ENCODE results near the gene RFFL.
A peak's percentile ranks its signal among the peaks of the same experiment; 100 is the strongest.
"Not testable (repeated sequence)": the region's sequence is repeated elsewhere in the genome, so short reads cannot be mapped to it uniquely, and the experiment has no call there.

Gene RFFL

DNA sequence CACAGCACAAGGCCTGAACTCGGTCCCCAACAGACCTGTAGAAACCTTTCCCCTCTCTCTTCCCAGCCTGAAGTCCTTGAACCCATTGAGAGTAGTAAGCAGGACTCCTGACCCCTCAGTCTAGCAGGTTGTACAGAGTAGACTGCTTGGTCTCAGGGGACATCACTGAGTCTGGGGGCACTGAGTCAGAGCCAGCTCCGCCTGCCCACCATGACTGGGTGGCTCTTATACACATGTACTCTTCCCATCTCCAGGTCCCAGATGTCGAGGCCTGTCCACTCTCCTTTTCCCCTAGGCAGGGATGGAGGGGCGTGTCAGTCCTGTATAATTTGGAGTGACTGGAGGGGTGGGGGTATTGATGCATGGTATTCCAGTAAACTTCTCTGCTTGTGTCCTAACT lies 59.7 kb downstream of the RFFL start:
- DNase-seq (ENCODE audit: low read depth in 2 of 2): no peak

- no peak for DNase-seq (ENCODE audit: low read depth in 2 of 2)
Measured at GRCh38 chr17:35002876-35003551, 60.5 kb downstream of the RFFL start.

DNA sequence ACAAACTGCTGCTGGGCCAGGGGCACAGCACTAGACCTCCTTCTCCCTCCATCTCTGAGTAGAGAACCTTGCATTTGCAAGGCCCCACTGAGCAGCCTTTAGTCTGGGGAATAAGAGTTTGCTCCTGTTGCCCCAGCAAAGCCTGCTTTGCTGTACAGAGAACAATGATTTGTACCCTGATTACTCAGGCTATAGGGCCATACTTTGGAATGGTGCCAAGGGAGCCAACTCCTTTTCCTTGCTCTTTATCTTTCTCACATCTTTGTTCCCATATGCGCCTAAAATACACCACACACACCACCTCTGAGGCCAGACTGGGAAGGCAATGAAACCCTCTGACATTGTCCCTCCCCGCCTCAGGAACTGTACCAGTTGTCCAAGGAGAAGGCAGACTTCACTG lies 62.0 kb downstream of the RFFL start:
- DNase-seq (ENCODE audit: low read depth in 2 of 2): no peak

- not testable (repeated sequence) for DNase-seq (ENCODE audit: low read depth in 2 of 2)
Measured at GRCh38 chr17:35000965-35001364, 62.5 kb downstream of the RFFL start.

- DNase-seq (ENCODE audit: low read depth in 2 of 2): no peak
Measured at GRCh38 chr17:34999456-34999855, 64.1 kb downstream of the RFFL start.

DNA sequence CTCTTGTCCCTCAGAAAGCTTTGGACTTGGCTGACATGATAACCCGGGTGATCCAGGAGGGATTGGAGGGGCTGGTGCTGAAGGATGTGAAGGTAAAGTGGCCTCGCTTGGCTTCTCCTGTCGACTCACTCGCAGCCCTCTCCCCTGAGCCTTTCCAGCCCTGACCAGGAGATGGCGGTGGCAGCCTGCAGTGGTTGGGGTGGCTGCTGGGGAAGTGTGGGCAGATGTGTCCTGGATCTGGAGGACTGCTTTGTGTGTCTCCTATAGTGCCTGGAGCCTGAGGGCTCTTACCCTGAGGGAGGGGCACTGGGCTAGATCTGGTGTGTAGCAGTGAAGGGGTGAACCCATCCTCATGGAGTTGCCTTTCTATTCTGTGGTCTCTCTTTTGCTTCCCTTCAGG lies 65.3 kb downstream of the RFFL start:
- peak; percentile 50 to 69 for DNase-seq (ENCODE audit: low read depth in 2 of 2)

DNA sequence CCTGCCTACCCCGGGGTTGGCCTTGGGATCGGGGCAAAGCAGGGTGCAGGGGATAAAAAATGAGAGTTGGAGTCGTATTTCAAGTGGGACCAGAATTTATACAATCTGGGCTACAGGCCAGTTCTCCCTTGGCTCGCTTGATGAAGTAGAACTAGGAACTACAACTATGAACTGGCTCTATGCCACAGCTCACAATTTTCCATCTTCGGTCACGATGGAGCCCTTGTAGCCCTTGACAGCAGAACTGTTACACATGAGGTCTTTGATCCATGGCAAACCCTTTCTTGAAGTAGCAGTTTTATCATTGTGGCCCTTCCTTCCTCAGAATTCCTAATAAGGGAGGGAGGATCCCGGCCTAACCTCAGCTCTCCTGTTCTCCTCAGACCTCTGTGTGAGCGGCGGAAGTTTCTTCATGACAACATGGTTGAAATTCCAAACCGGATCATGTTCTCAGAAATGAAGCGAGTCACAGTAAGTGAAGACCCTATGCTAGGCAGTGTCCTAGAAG lies 66.1 kb downstream of the RFFL start:
- no peak for DNase-seq (ENCODE audit: low read depth in 2 of 2)

GRCh38 chr17:34996422-34997285 lies 66.9 kb downstream of the RFFL start:
- no peak for DNase-seq (ENCODE audit: low read depth in 2 of 2)

DNA sequence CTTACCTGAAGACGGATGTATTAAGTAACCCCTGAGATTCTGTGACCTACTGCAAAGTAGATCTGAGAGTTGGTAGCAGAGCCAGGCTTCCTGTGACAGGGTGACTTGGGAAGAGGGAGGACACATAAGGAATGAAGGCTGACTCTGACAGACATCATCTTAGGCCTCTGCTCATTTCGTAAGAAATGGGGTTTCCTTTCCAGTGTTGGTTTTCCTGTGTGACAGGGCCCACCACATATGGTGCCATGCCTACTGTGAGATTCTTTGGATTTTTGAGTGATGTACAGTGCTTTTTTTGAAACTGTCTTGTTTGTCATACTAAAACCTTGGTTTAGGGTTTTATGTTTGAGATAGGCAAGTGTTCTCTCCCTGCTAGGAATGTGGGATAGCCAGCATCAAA lies 70.5 kb downstream of the RFFL start:
- DNase-seq (ENCODE audit: low read depth in 2 of 2): no peak

DNA sequence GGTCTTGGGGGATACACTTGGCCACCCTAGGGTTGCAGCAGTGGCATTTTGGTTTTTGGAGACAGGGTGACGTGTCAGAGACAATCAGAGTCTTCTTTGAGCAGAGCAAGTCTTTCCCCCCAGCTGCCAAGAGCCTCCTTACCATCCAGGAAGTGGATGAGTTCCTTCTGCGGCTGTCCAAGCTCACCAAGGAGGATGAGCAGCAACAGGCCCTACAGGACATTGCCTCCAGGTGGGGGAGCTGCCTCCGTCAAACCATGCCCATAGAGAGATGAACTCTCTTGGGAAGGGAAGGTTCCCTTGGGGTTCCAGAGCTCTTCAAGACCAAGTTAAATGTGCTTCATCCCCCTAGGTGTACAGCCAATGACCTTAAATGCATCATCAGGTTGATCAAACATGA lies 71.9 kb downstream of the RFFL start:
- no peak for DNase-seq (ENCODE audit: low read depth in 2 of 2)

GRCh38 chr17:34990921-34991365 lies 72.6 kb downstream of the RFFL start:
- DNase-seq (ENCODE audit: low read depth in 2 of 2): no peak

DNA sequence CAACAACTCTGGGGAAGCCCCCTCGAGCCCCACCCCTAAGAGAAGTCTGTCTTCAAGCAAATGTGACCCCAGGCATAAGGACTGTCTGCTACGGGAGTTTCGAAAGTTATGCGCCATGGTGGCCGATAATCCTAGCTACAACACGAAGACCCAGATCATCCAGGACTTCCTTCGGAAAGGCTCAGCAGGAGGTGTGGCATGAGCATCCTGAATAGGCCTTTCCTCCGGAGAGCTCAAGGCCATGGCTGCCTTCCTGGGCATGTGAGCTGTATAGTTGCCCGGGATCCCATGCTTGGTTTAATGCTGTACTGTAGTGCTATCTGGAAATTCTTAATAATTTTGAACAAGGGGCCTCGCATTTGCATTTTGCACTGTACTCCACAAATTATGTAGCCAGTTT lies 74.0 kb downstream of the RFFL start:
- DNase-seq (ENCODE audit: low read depth in 2 of 2): no peak

GRCh38 chr17:34988644-34989043 lies 74.9 kb downstream of the RFFL start:
- no peak for DNase-seq (ENCODE audit: low read depth in 2 of 2)

- no peak for DNase-seq (ENCODE audit: low read depth in 2 of 2)
Measured at GRCh38 chr17:34987232-34987631, 76.3 kb downstream of the RFFL start.

DNA sequence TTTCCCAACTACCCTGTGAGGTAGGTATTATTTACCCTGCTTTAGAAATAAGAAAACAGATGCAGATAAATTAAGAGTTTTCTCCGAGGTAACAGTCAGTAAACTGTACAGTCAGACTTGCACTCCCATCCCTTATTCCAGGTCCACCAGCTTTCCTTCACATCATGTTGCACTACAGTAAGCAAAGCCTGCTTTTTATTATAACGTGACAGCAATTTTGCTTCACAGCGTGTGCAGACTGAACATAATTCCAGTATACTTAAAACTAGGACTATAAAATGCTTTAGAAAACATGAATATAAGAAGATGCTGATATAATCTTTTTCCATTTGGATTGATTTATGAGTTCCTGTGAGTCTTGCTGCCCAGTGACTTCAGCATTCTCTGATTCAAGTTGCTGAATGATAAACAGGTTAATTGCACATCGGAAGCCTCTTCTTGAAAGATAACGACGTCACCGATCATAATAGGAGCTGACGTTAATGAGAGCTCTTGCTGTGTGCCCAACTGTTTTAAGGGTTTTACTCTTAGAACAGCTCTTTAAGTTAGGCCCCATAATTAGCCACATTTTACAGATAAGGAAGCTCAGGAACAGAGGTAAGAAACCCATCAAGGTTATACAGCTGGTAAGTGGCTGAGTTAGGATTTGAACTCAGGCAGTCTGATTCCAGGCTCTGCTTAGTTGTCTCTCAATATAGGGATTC lies 81.8 kb downstream of the RFFL start:
- DNase-seq (ENCODE audit: low read depth in 2 of 2): no peak

- DNase-seq (ENCODE audit: low read depth in 2 of 2): peak; percentile 67 to 81
Measured at GRCh38 chr17:34980681-34981537, 82.6 kb downstream of the RFFL start.

GRCh38 chr17:34980353-34980680 lies 83.2 kb downstream of the RFFL start, which contains the start of gene LIG3:
LIG3 (plus strand) TSS chr17:34980512; CDS start chr17:34983006, 2,494 bp downstream.
- DNase-seq (ENCODE audit: low read depth in 2 of 2): peak; percentile 90 to 91

DNA sequence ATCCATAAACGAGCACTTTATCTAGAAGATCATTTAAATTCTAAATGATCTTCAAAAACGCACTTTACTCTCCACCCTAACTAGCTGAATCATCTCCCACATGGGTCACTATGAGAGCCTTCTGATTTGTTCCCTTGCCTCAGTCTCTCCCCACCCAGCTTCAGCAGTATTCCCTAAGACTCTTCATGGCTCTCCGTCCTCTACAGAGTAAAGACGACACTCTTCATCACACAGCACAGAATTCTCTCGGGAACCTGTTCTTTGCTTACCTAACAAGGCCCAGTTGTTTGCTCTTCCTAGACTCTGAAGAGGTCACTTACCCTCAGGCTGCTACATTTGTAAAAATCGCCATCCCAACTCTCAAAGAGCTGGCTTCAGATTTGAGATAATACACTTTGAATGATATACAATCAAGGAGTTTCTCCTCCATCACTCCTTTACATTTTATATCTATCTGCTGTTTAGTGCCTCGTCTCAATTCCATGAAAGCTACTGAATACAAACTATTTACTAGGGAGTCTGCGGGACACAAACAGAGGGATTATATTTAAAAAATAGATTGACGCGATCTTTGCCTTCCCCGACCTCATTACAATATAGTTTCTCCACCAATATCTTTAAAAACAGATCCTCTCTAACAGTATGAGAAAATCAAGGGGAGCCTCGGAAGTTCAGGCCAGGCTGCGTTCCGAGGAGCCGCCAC lies 83.7 kb downstream of the RFFL start:
- no peak for DNase-seq (ENCODE audit: low read depth in 2 of 2)

GRCh38 chr17:34979153-34979552 lies 84.4 kb downstream of the RFFL start:
- no peak for DNase-seq (ENCODE audit: low read depth in 2 of 2)

Measured in stimulated activated CD8-positive, alpha-beta memory T cell treated with anti-CD3 and anti-CD28 coated beads, Interleukin-15, amount 100 ng/mL, for 4 hours (primary cell).